ENCODE data around the gene MAGEH1. TPM values are rescaled to one million over a fixed set of nuclear protein-coding genes. Genes with fewer than 3 reads are reported as not detected.
"Not testable (repeated sequence)": the region's sequence is repeated elsewhere in the genome, so short reads cannot be mapped to it uniquely, and the experiment has no call there.

MAGEH1 gene
- total RNA-seq, 2 donors from 2014 or later, result 13.7 to 23.4 TPM

GRCh38 chrX:55451626-55451989 lies 319 bp upstream of the MAGEH1 start:
- intact Hi-C loops (cut with DNase I), result no loop called here
- Histone ChIP-seq H3K36me3 (replicated peaks in 1 of 2; ENCODE audit: insufficient read depth in 1 of 2, low read depth in 2 of 2) (no peaks in the 10 kb centered on the region), H3K27ac (peak overlapping the region in 3 of 4 donors; percentile 19 to 80 (median 55)), H3K4me3 (peak overlapping the region in 1 of 2 donors; percentile 67), H3K27me3 (no peaks in the 10 kb centered on the region), H3K9me3 (no peaks in the 10 kb centered on the region), H3K4me1 (no peaks in the 10 kb centered on the region)
- 0 to 2% methylated on average over 6 to 11 of the region's 11 CpGs for WGBS, 2 donors
- DNase-seq, result no peak
- TF ChIP-seq POLR2A (IDR thresholded peaks at IDR 0.05), result no peak
- no peak for TF ChIP-seq CTCF (IDR thresholded peaks at IDR 0.05)
- ATAC-seq, result peak; percentile 66

- Histone ChIP-seq H3K4me3 (peak overlapping the region in 1 of 2 donors; percentile 67), H3K27ac (no peak overlapping the region), H3K27me3 (no peaks in the 10 kb centered on the region), H3K9me3 (no peaks in the 10 kb centered on the region), H3K36me3 (replicated peaks in 1 of 2; ENCODE audit: insufficient read depth in 1 of 2, low read depth in 2 of 2) (no peaks in the 10 kb centered on the region), H3K4me1 (no peaks in the 10 kb centered on the region)
- intact Hi-C loops (cut with DNase I), result no loop called here
- ATAC-seq (peak; percentile 6), DNase-seq (no peak)
- no peak for TF ChIP-seq POLR2A (IDR thresholded peaks at IDR 0.05)
- TF ChIP-seq CTCF (IDR thresholded peaks at IDR 0.05), result no peak
- 0% methylated on average over 6 to 9 of the region's 9 CpGs for WGBS, 2 donors
These were observed 852 bp downstream of the MAGEH1 start for GRCh38 chrX:55452833-55453124.

- H3K4me3 ChIP-seq; ATAC-seq; H3K4me1 ChIP-seq; H3K9me3 ChIP-seq; H3K27me3 ChIP-seq; H3K36me3 ChIP-seq (replicated peaks in 1 of 2; ENCODE audit: insufficient read depth in 1 of 2, low read depth in 2 of 2); intact Hi-C loops (cut with DNase I); DNase-seq; H3K27ac ChIP-seq: not testable (repeated sequence)
- no CpG with 5 or more reads among the region's 6 CpGs for WGBS, 2 donors
These were observed 3.8 kb downstream of the MAGEH1 start for GRCh38 chrX:55455708-55456107.

GRCh38 chrX:55459426-55459825 lies 7.5 kb downstream of the MAGEH1 start:
- H3K27me3 ChIP-seq; H3K27ac ChIP-seq; H3K4me3 ChIP-seq; ATAC-seq; intact Hi-C loops (cut with DNase I); H3K9me3 ChIP-seq; H3K36me3 ChIP-seq (replicated peaks in 1 of 2; ENCODE audit: insufficient read depth in 1 of 2, low read depth in 2 of 2); H3K4me1 ChIP-seq; DNase-seq: not testable (repeated sequence)
- no CpG with 5 or more reads among the region's 5 CpGs for WGBS, 2 donors

GRCh38 chrX:55459926-55460325 lies 8.0 kb downstream of the MAGEH1 start:
- H3K27ac ChIP-seq; H3K4me1 ChIP-seq; H3K9me3 ChIP-seq; ATAC-seq; H3K27me3 ChIP-seq; DNase-seq; H3K36me3 ChIP-seq (replicated peaks in 1 of 2; ENCODE audit: insufficient read depth in 1 of 2, low read depth in 2 of 2); H3K4me3 ChIP-seq; intact Hi-C loops (cut with DNase I): not testable (repeated sequence)
- WGBS, 2 donors, result no CpG with 5 or more reads among the region's 4 CpGs

GRCh38 chrX:55464050-55464449 lies 12.1 kb downstream of the MAGEH1 start:
- H3K27ac ChIP-seq; ATAC-seq; H3K4me1 ChIP-seq; H3K4me3 ChIP-seq; intact Hi-C loops (cut with DNase I); H3K27me3 ChIP-seq; H3K9me3 ChIP-seq; H3K36me3 ChIP-seq (replicated peaks in 1 of 2; ENCODE audit: insufficient read depth in 1 of 2, low read depth in 2 of 2); DNase-seq: not testable (repeated sequence)
- WGBS, 2 donors, result no CpG with 5 or more reads among the region's 5 CpGs

- H3K9me3 ChIP-seq; DNase-seq; H3K4me1 ChIP-seq; H3K4me3 ChIP-seq; intact Hi-C loops (cut with DNase I); H3K36me3 ChIP-seq (replicated peaks in 1 of 2; ENCODE audit: insufficient read depth in 1 of 2, low read depth in 2 of 2); H3K27me3 ChIP-seq; ATAC-seq; H3K27ac ChIP-seq: not testable (repeated sequence)
- WGBS, 2 donors, result no CpG with 5 or more reads among the region's 5 CpGs
These were observed 13.2 kb downstream of the MAGEH1 start for GRCh38 chrX:55465108-55465507.

- DNase-seq; H3K4me3 ChIP-seq; H3K27me3 ChIP-seq; ATAC-seq; H3K4me1 ChIP-seq; H3K27ac ChIP-seq; intact Hi-C loops (cut with DNase I); H3K36me3 ChIP-seq (replicated peaks in 1 of 2; ENCODE audit: insufficient read depth in 1 of 2, low read depth in 2 of 2); H3K9me3 ChIP-seq: not testable (repeated sequence)
- no CpG with 5 or more reads among the region's 5 CpGs for WGBS, 2 donors
These were observed 13.9 kb downstream of the MAGEH1 start for GRCh38 chrX:55465791-55466190.

GRCh38 chrX:55479956-55480355 lies 28.0 kb downstream of the MAGEH1 start:
- intact Hi-C loops (cut with DNase I), result not testable (repeated sequence)
- WGBS, 2 donors, result 81 to 88% methylated on average over 2 to 3 of the region's 8 CpGs

More at GRCh38 chrX:55479956-55480355, 28.0 kb downstream of the MAGEH1 start:
- H3K4me3 ChIP-seq; H3K27ac ChIP-seq; H3K36me3 ChIP-seq (replicated peaks in 1 of 2; ENCODE audit: insufficient read depth in 1 of 2, low read depth in 2 of 2); H3K27me3 ChIP-seq; DNase-seq; H3K9me3 ChIP-seq; ATAC-seq; H3K4me1 ChIP-seq: not testable (repeated sequence)

Data from body of pancreas (tissue), 4 donors.